ENCODE measurements around the gene GBP3. TPM values are rescaled to one million over a fixed set of nuclear protein-coding genes. Genes with fewer than 3 reads are reported as not detected.

GBP3 gene
- total RNA-seq (2022) (19.4 and 20.1 TPM in 2 replicates), Bru-seq, nascent RNA (percentile 78 among the genes with signal in this experiment), BruChase-seq, experiment 1, labeled RNA remaining after a 6-hour chase (percentile 78 among the genes with signal in this experiment), BruChase-seq, experiment 2, labeled RNA remaining after a 2-hour chase (percentile 68 among the genes with signal in this experiment)
- long read RNA-seq, transcript GBP3-202 (11 exons, 3,067 nt), result major isoform, 22 of 55 reads
- long read RNA-seq, transcript GBP3-208 (12 exons, 2,561 nt), result minor isoform, 10 of 55 reads
- long read RNA-seq, transcript GBP3-201 (11 exons, 2,062 nt), result minor isoform, 5 of 55 reads
- long read RNA-seq, partial matches to known transcripts, result 5 of 55 reads
- long read RNA-seq, other reads (novel, unspliced or antisense), result 12 of 55 reads

- H3K27me3 Mint-ChIP-seq (ENCODE audit: insufficient read depth, unreplicated experiment), result no peaks in the 10 kb centered on the region
- intact Hi-C loops (cut with micrococcal nuclease), result loop anchor here (2.0 kb wide), 1 partner anchor 42 kb away; the partner anchor contains the start of gene GBP1
- peaks cover 15% of the 10 kb centered on the region for H3K4me1 Mint-ChIP-seq (ENCODE audit: insufficient read depth, unreplicated experiment)
- peaks cover 22% of the 10 kb centered on the region for H3K36me3 Mint-ChIP-seq (ENCODE audit: insufficient read depth, unreplicated experiment)
- POLR2A ChIA-PET, result interaction anchor here (0.6 to 3.5 kb wide), 15 partner anchors 13 to 740 kb away, joined by 3 to 48 read pairs (median 4); partner anchors contain the start of genes GBP1 and GBP2
- peak within 1 kb of the TSS; percentile 86 for H3K27ac Mint-ChIP-seq (ENCODE audit: low read depth, unreplicated experiment)
- peak within 1 kb of the TSS; percentile 80 for H3K4me3 Mint-ChIP-seq (ENCODE audit: unreplicated experiment)
- DNase-seq (ENCODE audit: unreplicated experiment), result peak; percentile 59
- CTCF ChIA-PET, result interaction anchor here (0.6 to 4.1 kb wide), 18 partner anchors 9 to 902 kb away, joined by 3 to 19 read pairs (median 4); partner anchors contain the start of gene GBP1
- TSS peak; percentile 74 for BruUV-seq (replicated peaks)
- no peaks in the 10 kb centered on the region for H3K9me3 Mint-ChIP-seq (ENCODE audit: unreplicated experiment)
- TF ChIP-seq CTCF (IDR thresholded peaks at IDR 0.05; ENCODE audit: unreplicated experiment), result no peak
Observed at GRCh38 chr1:89022167-89022959, at the start of gene GBP3. Gene GBP3, minus strand, starts transcription at chr1:89022866. Its CDS starts 2,145 bp downstream, at chr1:89020721.

GRCh38 chr1:89070509-89070908 is 47.8 kb upstream of the GBP3 start:
- H3K27ac Mint-ChIP-seq (ENCODE audit: low read depth, unreplicated experiment), result no peak overlapping the region
- no peaks in the 10 kb centered on the region for H3K27me3 Mint-ChIP-seq (ENCODE audit: insufficient read depth, unreplicated experiment)
- ChIA-PET CTCF (interaction anchor here (0.8 kb wide), 1 partner anchor 94 kb away, joined by 6 read pairs; no protein-coding TSS in a partner anchor), POLR2A (interaction anchor here (0.6 kb wide), 1 partner anchor 55 kb away, joined by 3 read pairs; no protein-coding TSS in a partner anchor)
- no peak for TF ChIP-seq CTCF (IDR thresholded peaks at IDR 0.05; ENCODE audit: unreplicated experiment)
- no TSS peak for BruUV-seq (replicated peaks)
- no peaks in the 10 kb centered on the region for H3K4me1 Mint-ChIP-seq (ENCODE audit: insufficient read depth, unreplicated experiment)
- H3K9me3 Mint-ChIP-seq (ENCODE audit: unreplicated experiment), result peaks cover 23% of the 10 kb centered on the region
- DNase-seq (ENCODE audit: unreplicated experiment), result no peak
- no peaks in the 10 kb centered on the region for H3K36me3 Mint-ChIP-seq (ENCODE audit: insufficient read depth, unreplicated experiment)
- H3K4me3 Mint-ChIP-seq (ENCODE audit: unreplicated experiment), result no peak overlapping the region
- intact Hi-C loops (cut with micrococcal nuclease), result no loop called here

- no TSS peak for BruUV-seq (replicated peaks)
- ChIA-PET CTCF (interaction anchor here (0.8 to 1.0 kb wide), 2 partner anchors 72 to 94 kb away, joined by 3 to 6 read pairs; no protein-coding TSS in a partner anchor), POLR2A (no interaction called here)
- Mint-ChIP-seq H3K9me3 (ENCODE audit: unreplicated experiment) (peaks cover 21% of the 10 kb centered on the region), H3K36me3 (ENCODE audit: insufficient read depth, unreplicated experiment) (no peaks in the 10 kb centered on the region), H3K4me1 (ENCODE audit: insufficient read depth, unreplicated experiment) (no peaks in the 10 kb centered on the region), H3K27me3 (ENCODE audit: insufficient read depth, unreplicated experiment) (no peaks in the 10 kb centered on the region), H3K27ac (ENCODE audit: low read depth, unreplicated experiment) (no peak overlapping the region), H3K4me3 (ENCODE audit: unreplicated experiment) (no peak overlapping the region)
- intact Hi-C loops (cut with micrococcal nuclease), result loop anchor here (5.0 kb wide), 1 partner anchor 73 kb away; no protein-coding TSS in a partner anchor
- TF ChIP-seq CTCF (IDR thresholded peaks at IDR 0.05; ENCODE audit: unreplicated experiment), result no peak
- no peak for DNase-seq (ENCODE audit: unreplicated experiment)
Observed at GRCh38 chr1:89069951-89070350, 47.3 kb upstream of the GBP3 start.
